ENCODE measurements around the gene RASGRF2. TPM values are rescaled to one million over a fixed set of nuclear protein-coding genes. Genes with fewer than 3 reads are reported as not detected.
A peak's percentile ranks its signal among the peaks of the same experiment; 100 is the strongest.

The RASGRF2 gene
- polyA plus RNA-seq, 2 of the 4 experiments (the other 2 are of a cell fraction), result 1.4 to 2.1 TPM

- Histone ChIP-seq H3K27ac (no peak overlapping the region), H3K4me3 (no peak overlapping the region), H3K4me2 (no peak overlapping the region), H3K9me3 (no peaks in the 10 kb centered on the region), H3K4me1 (0 out of 3 replicates have a peak, but pooled peaks cover 4% of the 10 kb centered on the region)
- ATAC-seq, result no peak
- ChIA-PET POLR2A (no interaction called here), CTCF (interaction anchor here (1.0 kb wide), 1 partner anchor 16 kb away, joined by 3 read pairs; no protein-coding TSS in a partner anchor)
- FAIRE-seq, result no peak
- WGBS (ENCODE audit: missing lambda C conversion rate), result 74% methylated on average over 2 of the region's 2 CpGs
- TF ChIP-seq TP53 (CRISPR knock-in tag; IDR thresholded peaks at IDR 0.05) (no peak), ELK1 (IDR thresholded peaks at IDR 0.05; ENCODE audit: low read depth, low read length) (no peak), FOSB (CRISPR knock-in tag; IDR thresholded peaks at IDR 0.05) (no peak), HES2 (IDR thresholded peaks at IDR 0.05) (no peak), ZFP36 (IDR thresholded peaks at IDR 0.05; ENCODE audit: borderline replicate concordance, partially characterized antibody) (no peak), CEBPB (IDR thresholded peaks at IDR 0.05) (no peak), EHMT2 (IDR thresholded peaks at IDR 0.05; ENCODE audit: low read depth) (no peak), RARB (CRISPR knock-in tag; IDR thresholded peaks at IDR 0.05) (no peak), ZNF302 (CRISPR knock-in tag; IDR thresholded peaks at IDR 0.05) (no peak), SMC3 (IDR thresholded peaks at IDR 0.05) (no peak), ZC3H11A (IDR thresholded peaks at IDR 0.05) (no peak)
- no peak for DNase-seq (ENCODE audit: low read depth in 1 of 2, low spot score in 1 of 2)
These were observed 27.1 kb upstream of the RASGRF2 start for GRCh38 chr5:80933036-80933435.

GRCh38 chr5:80934751-80935150 lies 25.4 kb upstream of the RASGRF2 start:
- TF ChIP-seq CBX8 (IDR thresholded peaks at IDR 0.05) (no peak), RAD21 (conservative IDR thresholded peaks at IDR 0.05 in 1 of 2, IDR thresholded peaks at IDR 0.05 in 1 of 2) (0 out of 5 replicates have a peak, but pooled peaks of 1 of the 2 experiments have one; percentile 4), FOSB (CRISPR knock-in tag; IDR thresholded peaks at IDR 0.05) (no peak)
- FAIRE-seq (no peak), DNase-seq (ENCODE audit: low read depth in 1 of 2, low spot score in 1 of 2) (no peak), ATAC-seq (no peak)
- Histone ChIP-seq H3K4me1 (0 out of 3 replicates have a peak, but pooled peaks cover 4% of the 10 kb centered on the region), H3K4me2 (no peak overlapping the region), H3K9me3 (no peaks in the 10 kb centered on the region), H3K27ac (no peak overlapping the region), H3K4me3 (no peak overlapping the region)
- POLR2A ChIA-PET, result no interaction called here
- CTCF ChIA-PET, result interaction anchor here (0.6 to 2.3 kb wide), 3 partner anchors 10 to 231 kb away, joined by 3 to 6 read pairs (median 3); no protein-coding TSS in a partner anchor
- WGBS (ENCODE audit: missing lambda C conversion rate), result 68% methylated on average over 4 of the region's 4 CpGs

- ATAC-seq, result peak; percentile 60 to 69; a peak in 2 of 6 replicates
- H3K4me3 ChIP-seq, result no peak overlapping the region
- no peaks in the 10 kb centered on the region for H3K9me3 ChIP-seq
- ChIA-PET POLR2A (no interaction called here), CTCF (interaction anchor here (0.6 to 2.3 kb wide), 5 partner anchors 9 to 260 kb away, joined by 3 to 6 read pairs (median 3); no protein-coding TSS in a partner anchor)
- no peak for FAIRE-seq
- H3K4me1 ChIP-seq, result 0 out of 3 replicates have a peak, but pooled peaks cover 4% of the 10 kb centered on the region
- no peak overlapping the region for H3K4me2 ChIP-seq
- WGBS (ENCODE audit: missing lambda C conversion rate), result 53% methylated on average over 3 of the region's 3 CpGs
- H3K27ac ChIP-seq, result no peak overlapping the region
- DNase-seq (ENCODE audit: low read depth in 1 of 2, low spot score in 1 of 2), result no peak
- no peak for TF ChIP-seq MAFK (IDR thresholded peaks at IDR 0.05; ENCODE audit: partially characterized antibody)
- no peak for TF ChIP-seq ESRRA (IDR thresholded peaks at IDR 0.05; ENCODE audit: borderline replicate concordance, low read length)
- TF ChIP-seq RAD21 (conservative IDR thresholded peaks at IDR 0.05 in 1 of 2, IDR thresholded peaks at IDR 0.05 in 1 of 2), result peak in 1 of 2 experiments; percentile 26; a peak in 1 of 5 replicates
- no peak for TF ChIP-seq CTCF (IDR thresholded peaks at IDR 0.05)
- no peak for TF ChIP-seq KDM1A (IDR thresholded peaks at IDR 0.05; ENCODE audit: low read depth)
- no peak for TF ChIP-seq FOSL2 (IDR thresholded peaks at IDR 0.05)
- TF ChIP-seq FOSL2 (CRISPR knock-in tag; IDR thresholded peaks at IDR 0.05), result no peak
- TF ChIP-seq POLR2AphosphoS2 (conservative IDR thresholded peaks at IDR 0.05; ENCODE audit: low read length), result no peak
- no peak for TF ChIP-seq HEYL (CRISPR knock-in tag; IDR thresholded peaks at IDR 0.05)
These were observed 24.3 kb upstream of the RASGRF2 start for GRCh38 chr5:80935811-80936385.

Data from A549 (cell line).